Panc1 (cell line): ENCODE data around the gene GLB1L2. TPM values are rescaled to one million over a fixed set of nuclear protein-coding genes. Genes with fewer than 3 reads are reported as not detected.
A peak's percentile ranks its signal among the peaks of the same experiment; 100 is the strongest.

Experiments used
- ATAC-seq: fragments of 200-7000 bp; cut with Tn5 transposase; 2 replicates; pipeline ENCODE4 v1.9.1; 2020; ENCODE audit warnings: mild to moderate bottlenecking, moderate library complexity
- BruUV-seq: library from RNA; stranded (reverse); fragments of 400-500 nt; replicated peaks from 2 replicates; lab custom pipeline; 2021; lab: Mats Ljungman, UMichigan
- CTCF ChIA-PET: fragments of 300-600 bp; sonication (Branson Sonifier 250); formaldehyde crosslinking; loops from one replicate; lab custom pipeline; 2022; ENCODE audit warnings: antibody characterized with exemption; lab: Charles Lee
- POLR2A ChIA-PET: fragments of 300-600 bp; sonication (Branson Sonifier 250); formaldehyde crosslinking; loops from one replicate; lab custom pipeline; 2022; ENCODE audit warnings: antibody characterized with exemption; lab: Charles Lee
- DNase-seq: peaks from one replicate; pipeline ENCODE4 v3.0.0-alpha.2; 2010; ENCODE audit warnings: low read depth, low spot score
- H3K27ac ChIP-seq: 2 replicates; pipeline ENCODE4 v1.5.1; 2011; ENCODE audit warnings: mild to moderate bottlenecking, low read length, inconsistent platforms
- H3K27me3 ChIP-seq: fragments of 200-500 bp; sonication (Bioruptor generic); 2 replicates; pipeline ENCODE4 v1.6.0; 2014; ENCODE audit warnings: low read length, inconsistent platforms; ENCODE audit not compliant: control insufficient read depth, insufficient read depth
- H3K36me3 ChIP-seq: fragments of 200-500 bp; sonication (Bioruptor generic); 2 replicates; pipeline ENCODE4 v1.5.1; 2014; ENCODE audit warnings: inconsistent platforms, mild to moderate bottlenecking, low read length, moderate library complexity; ENCODE audit not compliant: control insufficient read depth, insufficient read depth
- H3K4me1 ChIP-seq: 2 replicates; pipeline ENCODE4 v1.5.1; 2011; ENCODE audit warnings: inconsistent platforms, mild to moderate bottlenecking, low read length, moderate library complexity; ENCODE audit not compliant: control insufficient read depth, insufficient read depth
- H3K4me3 ChIP-seq, 2 experiments: 2 replicates each; pipeline ENCODE4 v1.5.1; 2011 to 2012; ENCODE audit warnings: low read depth in 2 of 2, low read length in 2 of 2, mild to moderate bottlenecking in 2 of 2, inconsistent platforms in 1 of 2, moderate library complexity in 1 of 2
- H3K9me3 ChIP-seq: fragments of 200-500 bp; sonication (Bioruptor generic); 2 replicates; pipeline ENCODE4 v1.5.1; 2014; ENCODE audit warnings: low read depth, mild to moderate bottlenecking, inconsistent platforms, low read length, moderate library complexity; ENCODE audit not compliant: control insufficient read depth, insufficient read depth
- POLR2AphosphoS5 ChIP-seq: IDR thresholded peaks from 2 replicates; pipeline ENCODE4 v1.6.1; 2012; ENCODE audit warnings: mild to moderate bottlenecking, low read depth, low read length, moderate library complexity
- SIN3A ChIP-seq: IDR thresholded peaks from 2 replicates; pipeline ENCODE4 v1.6.1; 2012; ENCODE audit warnings: low read depth, mild to moderate bottlenecking, low read length, moderate library complexity, borderline replicate concordance; ENCODE audit not compliant: insufficient read depth
- TCF7L2 ChIP-seq: IDR thresholded peaks from 2 replicates; pipeline ENCODE4 v1.6.1; 2011; ENCODE audit warnings: mild to moderate bottlenecking, low read depth, low read length, inconsistent platforms
- in situ Hi-C: cut with HindIII; loops from 2 replicates; pipeline ENCODE4 v1.10.0; 2016; ENCODE audit warnings: low sequenced_read_pairs, low pct_unique_long_range_greater_than_20kb
- intact Hi-C: fragments of 100-400 bp; cut with micrococcal nuclease; formaldehyde crosslinking; loops from one replicate; pipeline ENCODE4 v1.10.0; 2022; ENCODE audit not compliant: unreplicated experiment
- total RNA-seq: library from RNA; stranded (reverse); gene quantifications from one replicate; pipeline ENCODE4 v1.2.1, GENCODE V29; 2021; ENCODE audit not compliant: unreplicated experiment
- TF ChIP-seq, protein P1 (sequence below): fragments of 450-650 bp; IDR thresholded peaks from 2 replicates; pipeline ENCODE4 v1.5.1; 2017; ENCODE audit warnings: mild to moderate bottlenecking
- TF ChIP-seq, protein P2 (sequence below), 2 experiments: IDR thresholded peaks; 2 replicates each; pipeline ENCODE4 v1.6.1; 2011 to 2012; ENCODE audit warnings: low read depth in 2 of 2, control low read depth in 1 of 2, low read length in 1 of 2, mild to moderate bottlenecking in 1 of 2, moderate library complexity in 1 of 2; ENCODE audit not compliant: insufficient read depth in 1 of 2

GLB1L2 gene
- total RNA-seq, 1 experiment from 2014 or later, result 10.4 TPM

DNA sequence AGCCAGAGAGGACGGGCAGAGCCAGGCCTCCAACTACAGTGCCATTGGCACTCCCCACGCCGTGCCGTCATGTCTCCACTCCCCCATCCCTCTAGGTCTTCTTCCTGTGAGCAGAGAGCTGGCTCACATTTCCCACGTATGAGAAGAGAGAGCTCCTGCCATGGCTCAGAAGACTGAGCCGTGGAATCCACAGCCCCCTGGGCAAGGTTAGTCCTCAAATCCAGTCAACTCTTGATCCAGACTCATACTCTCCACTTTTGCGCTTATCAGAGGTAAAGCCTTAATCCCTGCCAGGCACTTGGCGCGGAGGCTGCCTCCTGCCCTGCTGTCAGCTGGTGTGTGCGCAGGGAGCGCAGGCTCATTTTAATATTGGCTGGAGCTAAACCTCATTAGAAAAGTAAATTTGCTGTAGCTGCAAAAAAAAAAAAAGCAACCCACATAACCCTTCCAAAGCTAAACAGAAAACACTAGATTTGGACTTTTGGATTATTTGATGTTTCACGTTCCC lies 75.6 kb downstream of the GLB1L2 start:
- no peak overlapping the region for H3K4me3 ChIP-seq
- POLR2A ChIA-PET, result interaction anchor here (0.6 kb wide), 1 partner anchor 54 kb away, joined by 3 read pairs; no protein-coding TSS in a partner anchor
- DNase-seq (no peak), ATAC-seq (0 out of 2 replicates have a peak, but pooled peaks have one; percentile 20)
- in situ Hi-C loops (no loop called here), intact Hi-C loops (no loop called here)
- no peaks in the 10 kb centered on the region for H3K9me3 ChIP-seq
- TF ChIP-seq SIN3A, result no peak
- TF ChIP-seq TCF7L2, result no peak
- TF ChIP-seq POLR2AphosphoS5, result no peak
- TF ChIP-seq, protein P1, sequence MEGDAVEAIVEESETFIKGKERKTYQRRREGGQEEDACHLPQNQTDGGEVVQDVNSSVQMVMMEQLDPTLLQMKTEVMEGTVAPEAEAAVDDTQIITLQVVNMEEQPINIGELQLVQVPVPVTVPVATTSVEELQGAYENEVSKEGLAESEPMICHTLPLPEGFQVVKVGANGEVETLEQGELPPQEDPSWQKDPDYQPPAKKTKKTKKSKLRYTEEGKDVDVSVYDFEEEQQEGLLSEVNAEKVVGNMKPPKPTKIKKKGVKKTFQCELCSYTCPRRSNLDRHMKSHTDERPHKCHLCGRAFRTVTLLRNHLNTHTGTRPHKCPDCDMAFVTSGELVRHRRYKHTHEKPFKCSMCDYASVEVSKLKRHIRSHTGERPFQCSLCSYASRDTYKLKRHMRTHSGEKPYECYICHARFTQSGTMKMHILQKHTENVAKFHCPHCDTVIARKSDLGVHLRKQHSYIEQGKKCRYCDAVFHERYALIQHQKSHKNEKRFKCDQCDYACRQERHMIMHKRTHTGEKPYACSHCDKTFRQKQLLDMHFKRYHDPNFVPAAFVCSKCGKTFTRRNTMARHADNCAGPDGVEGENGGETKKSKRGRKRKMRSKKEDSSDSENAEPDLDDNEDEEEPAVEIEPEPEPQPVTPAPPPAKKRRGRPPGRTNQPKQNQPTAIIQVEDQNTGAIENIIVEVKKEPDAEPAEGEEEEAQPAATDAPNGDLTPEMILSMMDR, result no peak
- TF ChIP-seq, protein P2, sequence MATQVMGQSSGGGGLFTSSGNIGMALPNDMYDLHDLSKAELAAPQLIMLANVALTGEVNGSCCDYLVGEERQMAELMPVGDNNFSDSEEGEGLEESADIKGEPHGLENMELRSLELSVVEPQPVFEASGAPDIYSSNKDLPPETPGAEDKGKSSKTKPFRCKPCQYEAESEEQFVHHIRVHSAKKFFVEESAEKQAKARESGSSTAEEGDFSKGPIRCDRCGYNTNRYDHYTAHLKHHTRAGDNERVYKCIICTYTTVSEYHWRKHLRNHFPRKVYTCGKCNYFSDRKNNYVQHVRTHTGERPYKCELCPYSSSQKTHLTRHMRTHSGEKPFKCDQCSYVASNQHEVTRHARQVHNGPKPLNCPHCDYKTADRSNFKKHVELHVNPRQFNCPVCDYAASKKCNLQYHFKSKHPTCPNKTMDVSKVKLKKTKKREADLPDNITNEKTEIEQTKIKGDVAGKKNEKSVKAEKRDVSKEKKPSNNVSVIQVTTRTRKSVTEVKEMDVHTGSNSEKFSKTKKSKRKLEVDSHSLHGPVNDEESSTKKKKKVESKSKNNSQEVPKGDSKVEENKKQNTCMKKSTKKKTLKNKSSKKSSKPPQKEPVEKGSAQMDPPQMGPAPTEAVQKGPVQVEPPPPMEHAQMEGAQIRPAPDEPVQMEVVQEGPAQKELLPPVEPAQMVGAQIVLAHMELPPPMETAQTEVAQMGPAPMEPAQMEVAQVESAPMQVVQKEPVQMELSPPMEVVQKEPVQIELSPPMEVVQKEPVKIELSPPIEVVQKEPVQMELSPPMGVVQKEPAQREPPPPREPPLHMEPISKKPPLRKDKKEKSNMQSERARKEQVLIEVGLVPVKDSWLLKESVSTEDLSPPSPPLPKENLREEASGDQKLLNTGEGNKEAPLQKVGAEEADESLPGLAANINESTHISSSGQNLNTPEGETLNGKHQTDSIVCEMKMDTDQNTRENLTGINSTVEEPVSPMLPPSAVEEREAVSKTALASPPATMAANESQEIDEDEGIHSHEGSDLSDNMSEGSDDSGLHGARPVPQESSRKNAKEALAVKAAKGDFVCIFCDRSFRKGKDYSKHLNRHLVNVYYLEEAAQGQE (IDR thresholded peaks at IDR 0.05; ENCODE audit: insufficient read depth in 1 of 2, low read depth in 2 of 2, low read length in 1 of 2), result no peak
- no peaks in the 10 kb centered on the region for H3K4me1 ChIP-seq
- BruUV-seq, result no TSS peak
- H3K27me3 ChIP-seq, result peaks cover 24% of the 10 kb centered on the region
- no peaks in the 10 kb centered on the region for H3K36me3 ChIP-seq
- CTCF ChIA-PET, result no interaction called here
- no peak overlapping the region for H3K27ac ChIP-seq

DNA sequence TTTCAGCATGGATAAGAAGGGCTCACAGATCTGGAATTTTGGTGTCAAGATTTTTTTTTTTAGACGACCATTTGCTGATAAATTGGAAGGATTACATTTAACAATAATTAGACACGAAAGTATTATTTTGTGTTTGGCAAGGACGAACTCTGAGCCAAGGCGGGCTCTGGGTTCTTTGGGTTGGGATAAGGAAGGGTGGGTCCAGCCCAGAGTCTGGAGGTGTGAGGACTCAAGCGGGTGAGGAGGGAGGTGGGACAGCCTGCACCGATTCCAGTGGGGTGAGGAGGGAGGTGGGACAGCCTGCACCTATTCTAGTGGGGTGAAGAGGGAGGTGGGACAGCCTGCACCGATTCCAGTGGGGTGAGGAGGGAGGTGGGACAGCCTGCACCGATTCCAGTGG lies 76.1 kb downstream of the GLB1L2 start:
- ATAC-seq (no peak), DNase-seq (no peak)
- Histone ChIP-seq H3K36me3 (no peaks in the 10 kb centered on the region), H3K27me3 (peaks cover 25% of the 10 kb centered on the region), H3K4me1 (no peaks in the 10 kb centered on the region), H3K27ac (no peak overlapping the region), H3K4me3 (no peak overlapping the region), H3K9me3 (no peaks in the 10 kb centered on the region)
- TF ChIP-seq SIN3A (no peak), TCF7L2 (no peak), POLR2AphosphoS5 (no peak)
- TF ChIP-seq, protein P1, result no peak
- TF ChIP-seq, protein P2 (IDR thresholded peaks at IDR 0.05; ENCODE audit: insufficient read depth in 1 of 2, low read depth in 2 of 2, low read length in 1 of 2), result no peak
- BruUV-seq, result no TSS peak
- ChIA-PET POLR2A (interaction anchor here (0.6 kb wide), 1 partner anchor 55 kb away, joined by 3 read pairs; no protein-coding TSS in a partner anchor), CTCF (no interaction called here)
- intact Hi-C loops (no loop called here), in situ Hi-C loops (no loop called here)
